ENCODE results near the gene PBRM1. TPM values are rescaled to one million over a fixed set of nuclear protein-coding genes. Genes with fewer than 3 reads are reported as not detected.

PBRM1 gene
- total and polyA plus RNA-seq, 2 donors (not counting 1 experiment from before 2014, with no cell fraction given), result 16.8 to 85.9 TPM

DNA sequence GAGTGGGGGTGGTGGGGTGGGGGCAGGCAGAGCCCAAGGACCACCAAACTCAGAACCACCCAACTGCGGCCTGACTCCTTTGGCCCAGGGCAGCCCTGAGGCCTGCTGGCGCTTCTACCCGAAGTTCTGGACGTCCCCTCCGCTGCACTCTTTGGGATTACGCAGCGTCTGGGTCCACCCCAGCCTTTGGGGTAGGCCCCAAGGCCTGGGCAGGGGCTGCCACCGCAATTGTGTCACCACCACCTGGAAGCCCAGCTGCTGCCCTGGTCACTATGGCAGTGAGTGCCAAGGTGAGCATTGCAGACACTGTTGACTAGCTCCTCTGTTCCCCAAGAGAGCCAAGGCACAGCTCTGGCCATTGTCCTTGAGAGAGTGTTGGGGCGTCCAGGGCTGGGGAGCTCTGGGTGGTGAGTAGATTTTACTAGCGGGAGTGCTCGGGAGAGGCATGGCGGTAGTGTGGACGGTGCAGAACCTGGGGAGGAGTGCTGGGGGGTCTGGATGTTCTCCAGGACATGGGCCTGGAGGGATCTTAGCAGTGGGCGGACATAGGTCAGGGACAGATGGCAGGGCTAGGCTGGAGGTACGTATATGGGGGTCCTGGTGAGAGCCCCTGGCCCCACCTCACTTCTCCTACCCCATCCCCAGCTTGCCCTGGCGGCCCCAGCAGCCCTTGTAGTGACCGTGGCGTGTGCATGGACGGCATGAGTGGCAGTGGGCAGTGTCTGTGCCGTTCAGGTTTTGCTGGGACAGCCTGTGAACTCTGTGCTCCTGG is 164.8 kb downstream of the PBRM1 start:
- Histone ChIP-seq H3K4me3 (ENCODE audit: control extremely low read depth in 1 of 5, extremely low read depth in 1 of 5, insufficient read depth in 1 of 5, low read depth in 2 of 5, low read length in 4 of 5) (no peak overlapping the region), H3K4me2 (replicated peaks; ENCODE audit: low read depth, low read length, poor library complexity, severe bottlenecking) (no peak overlapping the region), H3K36me3 (replicated peaks in 1 of 2; ENCODE audit: control extremely low read depth in 1 of 2, control insufficient read depth in 1 of 2, extremely low read depth in 1 of 2, insufficient read depth in 2 of 2, low read length in 1 of 2) (no peaks in the 10 kb centered on the region), H3K79me2 (ENCODE audit: control insufficient read depth, insufficient read depth, low read length) (no peaks in the 10 kb centered on the region), H3K4me1 (ENCODE audit: control insufficient read depth in 2 of 2, insufficient read depth in 2 of 2, low read length in 2 of 2) (no peaks in the 10 kb centered on the region), H3K27ac (ENCODE audit: low read length in 2 of 2) (no peak overlapping the region), H3K27me3 (replicated peaks in 1 of 4; ENCODE audit: control extremely low read depth in 1 of 4, control insufficient read depth in 3 of 4, insufficient read depth in 4 of 4, low read length in 3 of 4) (no peaks in the 10 kb centered on the region), H2AFZ (ENCODE audit: insufficient read depth, low read depth, low read length, poor library complexity, severe bottlenecking) (no peak overlapping the region), H3K9ac (ENCODE audit: low read length) (no peak overlapping the region), H3K9me3 (ENCODE audit: control extremely low read depth in 1 of 3, control insufficient read depth in 2 of 3, insufficient read depth in 1 of 3, low read length in 2 of 3) (no peaks in the 10 kb centered on the region), H4K20me1 (ENCODE audit: control insufficient read depth, insufficient read depth, low read length, poor library complexity, severe bottlenecking) (no peaks in the 10 kb centered on the region)
- DNase-seq (no peak), ATAC-seq (ENCODE audit: low read depth) (no peak)
- WGBS (ENCODE audit: insufficient coverage), result 96% methylated on average over 17 of the region's 20 CpGs
- no peak for TF ChIP-seq EZH2 (IDR thresholded peaks at IDR 0.05; ENCODE audit: borderline replicate concordance, insufficient read depth, low read depth, low read length, poor library complexity, severe bottlenecking)
- H3K4me1 Mint-ChIP-seq, result no peaks in the 10 kb centered on the region
- H3K4me3 Mint-ChIP-seq, result no peak overlapping the region
- ChIA-PET POLR2A (no interaction called here), CTCF (no interaction called here)
- no peaks in the 10 kb centered on the region for H3K9me3 Mint-ChIP-seq (ENCODE audit: insufficient read depth)
- H3K27ac Mint-ChIP-seq, result no peak overlapping the region
- intact Hi-C loops (cut with micrococcal nuclease), result no loop called here
- no peaks in the 10 kb centered on the region for H3K27me3 Mint-ChIP-seq

DNA sequence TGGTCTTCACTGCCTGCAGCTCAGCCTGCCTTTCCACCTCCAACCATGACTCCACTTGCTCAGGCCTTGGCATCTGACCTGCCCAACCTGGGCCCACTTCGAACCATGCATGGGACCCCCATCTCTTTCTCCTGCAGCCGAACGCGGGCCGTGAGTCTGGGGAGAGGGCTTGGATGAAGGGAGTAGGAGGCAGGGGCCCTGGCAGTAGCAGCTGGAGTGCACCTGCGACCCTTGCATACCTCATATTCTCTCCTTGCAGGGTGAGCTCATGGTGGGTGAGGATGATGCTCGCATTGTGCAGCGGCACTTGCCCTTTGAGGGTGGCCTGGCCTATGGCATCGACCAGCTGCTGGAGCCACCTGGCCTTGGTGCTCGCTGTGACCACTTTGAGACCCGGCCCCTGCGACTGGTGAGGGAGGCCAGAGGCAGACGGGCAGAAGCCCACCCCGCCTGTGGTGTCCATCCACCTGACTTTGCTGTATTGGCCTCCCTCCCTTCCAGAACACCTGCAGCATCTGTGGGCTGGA is 165.5 kb downstream of the PBRM1 start:
- H3K4me3 Mint-ChIP-seq, result no peak overlapping the region
- H3K27ac Mint-ChIP-seq, result no peak overlapping the region
- H3K27me3 Mint-ChIP-seq, result no peaks in the 10 kb centered on the region
- ChIA-PET POLR2A (no interaction called here), CTCF (no interaction called here)
- 95% methylated on average over 9 of the region's 14 CpGs for WGBS (ENCODE audit: insufficient coverage)
- TF ChIP-seq, protein P1, sequence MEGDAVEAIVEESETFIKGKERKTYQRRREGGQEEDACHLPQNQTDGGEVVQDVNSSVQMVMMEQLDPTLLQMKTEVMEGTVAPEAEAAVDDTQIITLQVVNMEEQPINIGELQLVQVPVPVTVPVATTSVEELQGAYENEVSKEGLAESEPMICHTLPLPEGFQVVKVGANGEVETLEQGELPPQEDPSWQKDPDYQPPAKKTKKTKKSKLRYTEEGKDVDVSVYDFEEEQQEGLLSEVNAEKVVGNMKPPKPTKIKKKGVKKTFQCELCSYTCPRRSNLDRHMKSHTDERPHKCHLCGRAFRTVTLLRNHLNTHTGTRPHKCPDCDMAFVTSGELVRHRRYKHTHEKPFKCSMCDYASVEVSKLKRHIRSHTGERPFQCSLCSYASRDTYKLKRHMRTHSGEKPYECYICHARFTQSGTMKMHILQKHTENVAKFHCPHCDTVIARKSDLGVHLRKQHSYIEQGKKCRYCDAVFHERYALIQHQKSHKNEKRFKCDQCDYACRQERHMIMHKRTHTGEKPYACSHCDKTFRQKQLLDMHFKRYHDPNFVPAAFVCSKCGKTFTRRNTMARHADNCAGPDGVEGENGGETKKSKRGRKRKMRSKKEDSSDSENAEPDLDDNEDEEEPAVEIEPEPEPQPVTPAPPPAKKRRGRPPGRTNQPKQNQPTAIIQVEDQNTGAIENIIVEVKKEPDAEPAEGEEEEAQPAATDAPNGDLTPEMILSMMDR (IDR thresholded peaks at IDR 0.05), result no peak
- no peak for TF ChIP-seq EZH2 (IDR thresholded peaks at IDR 0.05; ENCODE audit: borderline replicate concordance, insufficient read depth, low read depth, low read length, poor library complexity, severe bottlenecking)
- no peak for ATAC-seq (ENCODE audit: low read depth)
- no peak for DNase-seq
- H3K4me2 ChIP-seq (replicated peaks; ENCODE audit: low read depth, low read length, poor library complexity, severe bottlenecking), result no peak overlapping the region
- H4K20me1 ChIP-seq (ENCODE audit: control insufficient read depth, insufficient read depth, low read length, poor library complexity, severe bottlenecking), result no peaks in the 10 kb centered on the region
- no peaks in the 10 kb centered on the region for H3K9me3 ChIP-seq (ENCODE audit: control extremely low read depth in 1 of 3, control insufficient read depth in 2 of 3, insufficient read depth in 1 of 3, low read length in 2 of 3)
- no peak overlapping the region for H3K27ac ChIP-seq (ENCODE audit: low read length in 2 of 2)
- H3K4me3 ChIP-seq (ENCODE audit: control extremely low read depth in 1 of 5, extremely low read depth in 1 of 5, insufficient read depth in 1 of 5, low read depth in 2 of 5, low read length in 4 of 5), result no peak overlapping the region
- H3K4me1 ChIP-seq (ENCODE audit: control insufficient read depth in 2 of 2, insufficient read depth in 2 of 2, low read length in 2 of 2), result no peaks in the 10 kb centered on the region
- H3K9me3 Mint-ChIP-seq (ENCODE audit: insufficient read depth), result no peaks in the 10 kb centered on the region
- H3K79me2 ChIP-seq (ENCODE audit: control insufficient read depth, insufficient read depth, low read length), result no peaks in the 10 kb centered on the region
- intact Hi-C loops (cut with micrococcal nuclease), result no loop called here
- H2AFZ ChIP-seq (ENCODE audit: insufficient read depth, low read depth, low read length, poor library complexity, severe bottlenecking), result no peak overlapping the region
- H3K9ac ChIP-seq (ENCODE audit: low read length), result no peak overlapping the region
- no peaks in the 10 kb centered on the region for H3K36me3 ChIP-seq (replicated peaks in 1 of 2; ENCODE audit: control extremely low read depth in 1 of 2, control insufficient read depth in 1 of 2, extremely low read depth in 1 of 2, insufficient read depth in 2 of 2, low read length in 1 of 2)
- no peaks in the 10 kb centered on the region for H3K27me3 ChIP-seq (replicated peaks in 1 of 4; ENCODE audit: control extremely low read depth in 1 of 4, control insufficient read depth in 3 of 4, insufficient read depth in 4 of 4, low read length in 3 of 4)
- no peaks in the 10 kb centered on the region for H3K4me1 Mint-ChIP-seq
